Neural crest cell (in vitro differentiated cells): ENCODE measurements around the gene COPS7B. TPM values are rescaled to one million over a fixed set of nuclear protein-coding genes. Genes with fewer than 3 reads are reported as not detected.

Experiments used
- DNase-seq: peaks from one replicate; pipeline ENCODE4 v3.0.0; 2021; ENCODE audit warnings: low read depth, mixed read lengths, low spot score
- H3K27ac Mint-ChIP-seq: one replicate; pipeline ENCODE4 v1.8.0; 2021; ENCODE audit warnings: mild to moderate bottlenecking, mixed read lengths; ENCODE audit not compliant: unreplicated experiment
- H3K27me3 Mint-ChIP-seq: 2 replicates; pipeline ENCODE4 v1.8.0; 2021; ENCODE audit warnings: low read depth, mild to moderate bottlenecking, mixed read lengths
- H3K36me3 Mint-ChIP-seq: 2 replicates; pipeline ENCODE4 v1.8.0; 2021; ENCODE audit warnings: low read depth, mild to moderate bottlenecking, mixed read lengths
- H3K4me1 Mint-ChIP-seq: 2 replicates; pipeline ENCODE4 v1.8.0; 2021; ENCODE audit warnings: mixed read lengths
- H3K4me3 Mint-ChIP-seq: one replicate; pipeline ENCODE4 v1.8.0; 2021; ENCODE audit warnings: mild to moderate bottlenecking, mixed read lengths
- H3K9me3 Mint-ChIP-seq: 2 replicates; pipeline ENCODE4 v1.8.0; 2021; ENCODE audit warnings: mixed read lengths
- CTCF ChIP-seq: fragments of 200-600 bp; sonication (generic); conservative IDR thresholded peaks from 2 replicates; pipeline ENCODE4 v1.5.0; 2021; ENCODE audit warnings: antibody characterized with exemption, mild to moderate bottlenecking
- total RNA-seq: library from RNA; stranded (reverse); gene quantifications from 2 replicates; pipeline ENCODE4 v1.2.1, GENCODE V29; 2021

COPS7B gene
- total RNA-seq, 1 donor from 2014 or later: 62.9 TPM

GRCh38 chr2:231751042-231751815, 35.0 kb upstream of the COPS7B start:
- no peak for TF ChIP-seq CTCF
- no peaks in the 10 kb centered on the region for H3K9me3 Mint-ChIP-seq
- no peaks in the 10 kb centered on the region for H3K27me3 Mint-ChIP-seq
- H3K36me3 Mint-ChIP-seq: no peaks in the 10 kb centered on the region
- no peak overlapping the region for H3K4me3 Mint-ChIP-seq
- no peak for DNase-seq
- H3K4me1 Mint-ChIP-seq: peaks cover 15% of the 10 kb centered on the region
- no peak overlapping the region for H3K27ac Mint-ChIP-seq

GRCh38 chr2:231752061-231752460, 34.2 kb upstream of the COPS7B start:
- Mint-ChIP-seq H3K27ac (no peak overlapping the region), H3K9me3 (no peaks in the 10 kb centered on the region), H3K4me3 (no peak overlapping the region), H3K4me1 (peaks cover 9% of the 10 kb centered on the region), H3K27me3 (no peaks in the 10 kb centered on the region), H3K36me3 (no peaks in the 10 kb centered on the region)
- DNase-seq: no peak
- no peak for TF ChIP-seq CTCF

DNA sequence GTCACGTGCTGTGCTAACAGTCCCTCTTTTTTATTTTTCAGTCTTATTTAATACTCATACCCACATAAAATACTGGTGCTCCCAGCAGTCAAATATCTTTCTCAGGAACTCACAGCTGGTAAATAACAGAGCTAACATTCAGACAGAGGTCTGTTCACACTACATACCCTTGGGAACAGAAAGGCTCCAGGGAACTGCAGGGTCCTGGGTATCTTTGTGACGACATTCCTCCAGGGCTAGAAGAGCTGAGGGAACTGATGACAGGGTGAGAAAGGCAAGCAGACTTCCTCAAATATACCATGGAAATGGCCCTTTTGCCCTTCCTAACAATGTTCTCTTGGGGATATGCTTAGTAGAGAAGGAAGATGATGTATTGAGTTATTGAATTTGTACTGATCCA, 24.5 kb upstream of the COPS7B start:
- Mint-ChIP-seq H3K27ac (no peak overlapping the region), H3K4me1 (peaks cover 31% of the 10 kb centered on the region), H3K36me3 (no peaks in the 10 kb centered on the region), H3K27me3 (no peaks in the 10 kb centered on the region), H3K4me3 (no peak overlapping the region), H3K9me3 (no peaks in the 10 kb centered on the region)
- TF ChIP-seq CTCF: no peak
- no peak for DNase-seq

- DNase-seq: no peak
- Mint-ChIP-seq H3K27ac (no peak overlapping the region), H3K36me3 (no peaks in the 10 kb centered on the region), H3K27me3 (no peaks in the 10 kb centered on the region), H3K4me1 (peaks cover 31% of the 10 kb centered on the region), H3K9me3 (no peaks in the 10 kb centered on the region), H3K4me3 (no peak overlapping the region)
- TF ChIP-seq CTCF: no peak
Measured at GRCh38 chr2:231764124-231764523, 22.1 kb upstream of the COPS7B start.

- H3K27ac Mint-ChIP-seq: no peak overlapping the region
Measured at GRCh38 chr2:231764760-231765159, 21.5 kb upstream of the COPS7B start.

More at GRCh38 chr2:231764760-231765159, 21.5 kb upstream of the COPS7B start:
- no peak for DNase-seq
- TF ChIP-seq CTCF: no peak
- peaks cover 31% of the 10 kb centered on the region for H3K4me1 Mint-ChIP-seq
- no peak overlapping the region for H3K4me3 Mint-ChIP-seq
- no peaks in the 10 kb centered on the region for H3K9me3 Mint-ChIP-seq
- H3K36me3 Mint-ChIP-seq: no peaks in the 10 kb centered on the region
- H3K27me3 Mint-ChIP-seq: no peaks in the 10 kb centered on the region
